Measurements from ENCODE around the gene LANCL1.

DNA sequence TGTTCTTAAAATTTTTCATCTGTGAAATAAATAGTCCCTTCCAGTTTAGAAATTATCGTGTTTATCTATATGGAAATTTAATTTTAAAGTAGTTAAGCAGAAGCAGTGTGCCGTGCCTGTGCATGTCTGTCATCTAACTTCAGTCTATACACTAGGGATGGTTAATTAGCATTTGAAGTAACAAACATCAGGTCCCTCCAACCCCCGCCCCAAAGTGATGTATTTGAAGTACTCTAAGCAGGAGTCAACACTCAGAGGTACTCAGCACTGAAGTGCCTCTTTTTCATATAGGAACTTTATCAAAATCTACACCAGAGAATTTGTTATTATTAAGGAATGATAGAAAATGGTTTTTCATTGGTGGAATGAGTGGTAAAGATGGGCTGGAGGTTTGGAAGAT is 33.0 kb downstream of the LANCL1 start:
- TF ChIP-seq, protein P1, sequence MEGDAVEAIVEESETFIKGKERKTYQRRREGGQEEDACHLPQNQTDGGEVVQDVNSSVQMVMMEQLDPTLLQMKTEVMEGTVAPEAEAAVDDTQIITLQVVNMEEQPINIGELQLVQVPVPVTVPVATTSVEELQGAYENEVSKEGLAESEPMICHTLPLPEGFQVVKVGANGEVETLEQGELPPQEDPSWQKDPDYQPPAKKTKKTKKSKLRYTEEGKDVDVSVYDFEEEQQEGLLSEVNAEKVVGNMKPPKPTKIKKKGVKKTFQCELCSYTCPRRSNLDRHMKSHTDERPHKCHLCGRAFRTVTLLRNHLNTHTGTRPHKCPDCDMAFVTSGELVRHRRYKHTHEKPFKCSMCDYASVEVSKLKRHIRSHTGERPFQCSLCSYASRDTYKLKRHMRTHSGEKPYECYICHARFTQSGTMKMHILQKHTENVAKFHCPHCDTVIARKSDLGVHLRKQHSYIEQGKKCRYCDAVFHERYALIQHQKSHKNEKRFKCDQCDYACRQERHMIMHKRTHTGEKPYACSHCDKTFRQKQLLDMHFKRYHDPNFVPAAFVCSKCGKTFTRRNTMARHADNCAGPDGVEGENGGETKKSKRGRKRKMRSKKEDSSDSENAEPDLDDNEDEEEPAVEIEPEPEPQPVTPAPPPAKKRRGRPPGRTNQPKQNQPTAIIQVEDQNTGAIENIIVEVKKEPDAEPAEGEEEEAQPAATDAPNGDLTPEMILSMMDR (conservative IDR thresholded peaks at IDR 0.05 in 1 of 2, IDR thresholded peaks at IDR 0.05 in 1 of 2; ENCODE audit: extremely low read depth in 1 of 2, insufficient read depth in 1 of 2, low read depth in 1 of 2, low read length in 2 of 2) = no peak
- TF ChIP-seq EZH2 (IDR thresholded peaks at IDR 0.05; ENCODE audit: borderline replicate concordance, low read length) = no peak

All from mammary epithelial cell (primary cell).